RKO (cell line): ENCODE data around the gene SNRPN.
"Not testable (repeated sequence)": the region's sequence is repeated elsewhere in the genome, so short reads cannot be mapped to it uniquely, and the experiment has no call there.

Experiments
- DNase-seq: peaks from one replicate; pipeline ENCODE4 v3.0.0-alpha.2; 2016; ENCODE audit warnings: low spot score

The SNRPN gene

DNA sequence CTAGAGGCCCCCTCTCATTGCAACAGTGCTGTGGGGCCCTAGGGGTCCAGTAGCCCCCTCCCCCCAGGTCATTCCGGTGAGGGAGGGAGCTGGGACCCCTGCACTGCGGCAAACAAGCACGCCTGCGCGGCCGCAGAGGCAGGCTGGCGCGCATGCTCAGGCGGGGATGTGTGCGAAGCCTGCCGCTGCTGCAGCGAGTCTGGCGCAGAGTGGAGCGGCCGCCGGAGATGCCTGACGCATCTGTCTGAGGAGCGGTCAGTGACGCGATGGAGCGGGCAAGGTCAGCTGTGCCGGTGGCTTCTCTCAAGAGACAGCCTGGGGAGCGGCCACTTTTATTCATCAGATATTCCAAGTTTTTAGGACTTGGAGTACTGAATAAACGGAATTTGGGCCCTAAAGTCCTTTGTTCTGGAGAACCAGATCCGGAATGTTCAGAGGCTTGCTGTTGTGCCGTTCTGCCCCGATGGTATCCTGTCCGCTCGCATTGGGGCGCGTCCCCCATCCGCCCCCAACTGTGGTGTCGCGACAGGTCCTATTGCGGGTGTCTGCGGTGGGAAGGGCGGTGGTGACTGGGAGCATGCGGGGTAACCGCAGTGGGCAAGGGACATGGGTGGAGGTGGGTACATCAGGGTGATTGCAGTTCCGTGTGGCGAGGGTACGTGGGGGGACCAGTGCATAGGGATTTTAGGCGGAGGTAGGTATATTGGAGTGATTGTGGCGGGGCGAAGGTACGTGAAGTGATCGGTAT, at the start of gene SNRPN, which contains the start of gene SNURF:
Gene SNRPN, plus strand, starts transcription at position 205 of the 748 bp plus-strand sequence. CDS start 19,467 bp downstream, outside the sequence.
Gene SNURF, plus strand, starts transcription at position 205 of the 748 bp plus-strand sequence. Its CDS starts 62 bp downstream, at position 267.
- DNase-seq, result no peak

DNA sequence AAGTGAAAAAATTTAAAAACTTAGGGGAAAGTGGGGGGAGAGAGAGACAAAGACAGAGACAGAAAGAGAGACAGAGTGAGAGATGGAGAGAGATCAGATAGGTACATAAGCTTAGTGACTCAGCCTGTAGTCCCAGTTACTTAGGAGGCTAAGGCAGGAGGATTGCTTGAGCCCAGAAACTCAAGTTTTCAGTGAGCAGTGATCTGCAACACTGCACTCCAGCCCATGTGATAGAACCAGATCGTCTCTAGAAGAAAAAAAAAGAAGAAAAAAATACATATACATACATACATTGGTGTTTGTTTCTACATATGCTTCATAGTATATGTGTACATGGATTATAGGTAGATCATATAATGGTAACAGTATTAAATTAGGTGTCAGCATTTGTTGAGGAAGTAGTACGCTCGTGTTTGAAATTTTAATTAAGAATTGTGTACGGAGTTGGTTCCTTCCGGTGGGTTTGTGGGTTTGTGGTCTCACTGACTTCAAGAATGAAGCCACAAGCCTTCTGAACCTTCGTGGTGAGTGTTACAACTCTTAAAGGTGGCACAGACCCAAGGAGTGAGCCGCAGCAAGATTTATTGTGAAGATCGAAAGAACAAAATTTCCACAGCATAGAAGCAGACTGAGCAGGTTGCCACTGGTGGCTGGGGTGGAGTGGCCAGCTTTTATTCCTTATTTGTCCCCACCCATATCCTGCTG, 38.3 kb upstream of the SNRPN start:
- no peak for DNase-seq

DNA sequence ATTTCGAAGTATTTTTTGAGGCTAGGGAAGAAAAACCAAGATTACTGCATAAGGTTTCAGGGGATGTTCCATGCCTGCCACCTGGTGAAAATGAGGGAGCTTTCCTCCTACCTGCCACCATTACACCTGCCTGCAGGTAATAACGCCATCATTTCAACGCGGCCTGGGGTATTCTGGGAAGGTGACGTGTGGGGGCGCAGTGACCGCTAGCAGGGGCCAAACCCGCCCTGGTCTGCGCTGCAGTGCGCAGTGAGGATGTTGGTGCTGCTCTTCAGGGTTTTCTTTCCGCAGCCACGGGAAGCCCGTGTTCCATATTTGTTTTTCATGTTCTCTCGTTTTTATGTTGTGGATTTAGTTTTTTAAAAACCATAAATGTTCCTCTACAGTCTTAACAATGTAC, 37.4 kb upstream of the SNRPN start:
- DNase-seq, result no peak

DNA sequence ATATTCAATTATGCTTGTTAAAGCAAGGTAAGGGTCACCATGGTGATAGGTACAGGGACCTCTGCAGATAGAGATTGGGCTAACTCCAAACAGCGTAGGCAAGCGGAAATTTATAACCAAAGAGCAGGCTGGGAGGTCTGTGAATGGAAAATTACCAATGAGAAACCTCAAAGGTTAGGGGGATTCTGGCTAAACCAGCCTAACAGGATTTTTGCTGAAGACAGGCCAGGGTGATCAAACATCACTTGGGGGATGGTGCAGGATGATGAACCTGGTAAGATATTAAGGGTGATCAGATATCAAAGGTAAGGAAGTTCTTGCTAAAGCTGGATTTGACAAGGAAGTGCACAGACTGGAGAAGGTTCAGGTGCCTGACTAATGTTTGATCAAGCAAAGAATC, 35.3 kb upstream of the SNRPN start:
- no peak for DNase-seq

DNA sequence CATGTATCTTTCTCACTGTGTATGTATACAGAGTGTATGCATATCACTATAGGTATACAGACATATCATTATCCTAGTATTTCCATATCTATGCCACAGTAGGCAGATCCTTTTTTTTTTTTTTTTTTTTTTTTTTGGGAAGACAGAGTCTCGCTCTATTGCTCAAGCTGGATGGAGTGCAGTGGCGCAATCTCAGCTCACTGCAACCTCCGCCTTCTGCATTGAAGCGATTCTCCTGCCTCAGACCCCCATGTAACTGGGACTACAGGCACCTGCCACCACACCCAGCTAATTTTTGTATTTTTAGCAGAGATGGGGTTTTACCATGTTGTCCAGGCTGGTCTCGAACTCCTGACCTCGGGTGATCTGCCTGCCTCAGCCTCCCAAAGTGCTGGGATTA, 32.0 kb upstream of the SNRPN start:
- not testable (repeated sequence) for DNase-seq

DNA sequence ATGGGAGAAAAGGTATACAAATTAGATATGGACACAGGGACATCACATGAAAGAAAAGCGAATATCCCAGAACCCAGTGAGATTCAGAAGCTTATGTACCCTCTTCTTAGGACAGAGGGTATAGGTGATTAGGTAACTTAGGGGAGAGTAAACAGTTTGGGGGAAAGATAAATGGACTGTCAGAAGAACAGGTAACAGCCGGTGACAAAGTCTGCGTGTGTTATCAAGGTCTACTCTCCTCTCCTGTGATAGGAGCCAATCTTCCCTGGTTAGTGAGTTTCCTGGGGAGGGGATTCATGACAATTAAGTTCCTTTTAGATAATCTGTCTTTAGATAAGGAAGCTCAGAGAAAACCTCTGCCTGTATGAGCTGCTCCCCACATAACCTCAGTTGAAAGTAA, 30.6 kb upstream of the SNRPN start:
- no peak for DNase-seq

DNA sequence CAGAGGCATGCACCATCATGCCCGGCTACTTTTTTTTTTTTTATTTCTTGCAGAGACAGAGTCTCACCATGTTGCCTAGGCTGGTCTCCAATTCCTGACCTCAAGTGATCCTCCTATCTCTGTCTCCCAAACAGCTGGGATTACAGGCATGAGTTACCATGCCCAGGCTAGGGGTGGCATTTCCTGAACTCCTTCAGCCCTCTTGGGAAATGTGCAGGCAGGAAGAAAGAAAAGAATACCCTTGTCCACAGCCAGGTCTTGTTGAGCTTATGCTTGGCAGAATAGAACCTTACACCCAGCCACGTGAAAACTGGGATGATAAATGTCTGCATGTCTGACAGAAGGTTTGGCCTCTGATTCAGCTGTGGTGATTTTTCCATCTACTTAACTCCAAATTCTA, 30.2 kb upstream of the SNRPN start:
- DNase-seq, result no peak

DNA sequence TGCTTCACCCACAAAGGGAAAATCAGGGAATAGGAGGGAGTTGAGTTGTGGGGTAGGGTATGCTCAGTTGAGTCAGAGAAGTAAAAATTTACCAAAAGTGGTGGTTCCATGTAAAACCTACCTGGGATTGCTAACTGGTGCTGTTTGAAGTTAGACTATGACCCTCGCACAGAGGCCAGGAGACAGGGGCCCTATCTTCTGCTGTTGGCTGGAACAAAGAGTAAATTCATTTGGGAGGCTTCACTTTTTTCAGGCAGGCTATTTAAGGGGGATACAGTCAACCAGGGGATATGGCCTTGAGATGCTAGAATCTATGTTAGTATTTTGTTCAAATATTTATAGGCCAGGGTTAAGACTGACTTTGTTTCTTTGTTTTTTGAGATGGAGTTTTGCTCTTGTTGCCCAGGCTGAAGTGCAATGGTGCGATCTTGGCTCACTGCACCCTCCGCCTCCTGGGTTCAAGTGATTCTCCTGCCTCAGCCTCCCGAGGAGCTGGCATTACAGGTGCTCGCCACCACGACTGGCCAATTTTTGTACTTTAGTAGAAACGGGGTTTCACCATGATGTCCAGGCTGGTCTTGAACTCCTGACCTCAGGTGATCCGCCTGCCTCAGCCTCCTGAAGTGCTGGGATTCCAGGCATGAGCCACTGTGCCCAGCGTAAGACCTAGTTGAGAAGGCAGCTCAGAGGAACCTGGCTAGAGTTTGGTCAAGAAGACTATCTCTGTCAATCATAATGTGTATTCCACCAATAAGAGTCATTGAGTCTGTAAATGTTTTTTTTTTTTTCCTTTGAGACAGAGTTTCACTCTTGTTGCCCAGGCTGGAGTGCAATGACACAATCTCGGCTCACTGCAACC, 22.7 kb upstream of the SNRPN start:
- DNase-seq, result not testable (repeated sequence)

DNA sequence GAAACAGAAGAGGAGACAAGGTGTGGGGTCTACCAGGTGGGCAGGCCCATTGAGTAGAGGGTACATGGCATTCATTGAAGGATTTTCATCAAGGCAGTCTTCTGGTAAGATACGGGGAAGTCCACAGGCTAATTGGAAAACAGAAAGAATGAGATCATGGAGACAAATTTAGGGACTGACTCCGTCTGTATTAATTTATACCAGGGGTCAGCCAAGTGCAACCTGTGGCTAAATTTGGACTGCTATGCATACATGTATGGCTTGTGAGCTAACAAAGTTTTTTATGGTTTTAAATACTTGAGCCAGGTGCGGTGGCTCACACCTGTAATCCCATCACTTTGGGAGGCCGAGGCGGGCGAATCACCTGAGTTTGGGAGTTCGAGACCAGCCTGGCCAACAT, 21.1 kb upstream of the SNRPN start:
- no peak for DNase-seq

DNA sequence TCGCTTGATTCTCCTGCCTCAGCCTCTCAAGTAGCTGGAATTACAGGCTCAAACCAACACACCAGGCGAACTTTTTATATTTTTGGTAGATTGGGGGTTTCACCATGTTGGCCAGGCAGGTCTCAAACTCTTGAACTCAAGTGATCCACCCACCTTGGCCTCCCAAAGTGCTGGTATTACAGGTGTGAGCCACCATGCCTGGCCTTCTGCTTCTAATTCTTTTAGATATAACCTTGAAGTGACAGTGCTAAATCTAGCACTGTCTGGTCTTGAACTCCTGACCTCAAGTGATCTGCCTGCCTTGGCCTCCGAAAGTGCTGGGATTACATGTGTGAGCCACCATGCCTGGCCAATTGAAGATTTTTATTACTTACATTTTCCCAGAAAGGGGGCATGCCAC, 16.6 kb upstream of the SNRPN start:
- DNase-seq, result not testable (repeated sequence)

DNA sequence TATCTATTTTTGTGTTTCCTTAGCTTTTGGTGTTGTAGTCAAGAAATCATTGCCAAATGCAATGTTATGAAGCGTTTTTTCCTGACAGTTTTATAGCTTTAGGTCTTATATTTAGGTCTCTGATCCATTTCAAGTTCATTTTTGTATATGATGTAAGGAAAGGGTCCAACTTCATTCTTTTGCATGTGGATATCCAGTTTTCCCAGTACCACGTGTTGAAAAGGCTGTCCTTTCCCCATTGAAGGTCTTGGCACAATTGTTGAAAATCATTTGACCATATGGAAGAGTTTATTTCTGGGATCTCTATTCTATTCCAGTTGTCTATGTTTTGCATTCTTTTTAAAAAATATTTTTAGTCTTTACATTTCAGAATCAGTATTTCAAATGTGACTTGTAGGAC, 14.6 kb upstream of the SNRPN start:
- DNase-seq, result no peak

DNA sequence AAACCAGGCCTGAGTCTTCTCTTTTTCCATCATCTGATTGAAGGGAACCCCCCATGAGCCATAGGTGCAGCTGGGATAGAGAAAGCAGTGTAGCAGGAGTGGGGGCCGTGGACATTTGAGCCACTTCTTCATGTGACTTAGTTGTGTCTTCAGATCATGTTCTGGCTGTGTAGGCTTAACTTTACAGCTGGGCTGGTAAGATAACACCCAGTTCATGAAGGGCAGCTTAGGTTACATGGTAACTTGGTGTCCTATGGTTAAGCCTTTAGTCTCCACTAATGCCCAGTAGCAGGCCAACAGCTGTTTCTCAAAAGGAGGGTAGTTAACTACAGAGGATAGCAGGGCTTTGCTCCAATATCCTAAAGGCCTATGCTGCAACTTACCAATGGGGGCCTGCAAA, 11.4 kb upstream of the SNRPN start:
- no peak for DNase-seq

DNA sequence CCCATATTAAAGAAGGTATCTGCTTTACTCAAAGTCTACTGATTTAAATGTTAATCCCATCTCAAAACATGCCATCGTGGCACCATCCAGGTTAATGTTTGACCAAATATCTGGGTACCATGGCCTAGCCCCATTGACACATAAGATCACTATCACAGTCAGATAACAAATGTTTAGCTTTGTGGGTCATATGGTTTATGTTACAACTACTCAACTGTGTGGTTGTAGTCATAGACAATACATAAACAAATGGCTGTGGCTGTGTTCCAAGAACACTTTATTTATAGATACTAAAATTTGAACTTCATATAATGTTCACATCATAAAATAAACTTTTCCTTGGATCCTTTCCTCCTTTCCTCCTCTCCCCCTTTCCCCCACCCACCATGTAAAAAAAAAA, 9.8 kb upstream of the SNRPN start:
- DNase-seq, result no peak

DNA sequence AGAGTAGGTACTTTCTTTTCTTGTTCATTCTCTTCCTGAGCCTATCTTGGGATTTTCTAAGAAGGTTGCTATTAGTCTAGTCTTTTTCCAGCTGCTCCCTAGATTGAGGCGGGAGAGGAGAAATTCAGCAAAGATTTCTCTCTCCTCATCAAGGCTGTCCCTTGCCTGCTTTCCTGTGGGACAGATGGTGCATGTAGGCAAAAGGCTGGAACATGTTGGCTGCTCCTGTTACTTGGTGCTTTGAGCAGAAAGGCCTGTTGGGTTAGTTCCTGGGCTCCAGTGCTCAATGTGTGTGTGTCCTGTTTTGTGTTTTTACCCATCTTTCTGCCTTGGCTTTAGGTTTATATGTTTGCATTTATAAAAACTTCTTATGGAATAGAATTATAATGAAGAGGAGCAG, 9.1 kb upstream of the SNRPN start:
- DNase-seq, result no peak

DNA sequence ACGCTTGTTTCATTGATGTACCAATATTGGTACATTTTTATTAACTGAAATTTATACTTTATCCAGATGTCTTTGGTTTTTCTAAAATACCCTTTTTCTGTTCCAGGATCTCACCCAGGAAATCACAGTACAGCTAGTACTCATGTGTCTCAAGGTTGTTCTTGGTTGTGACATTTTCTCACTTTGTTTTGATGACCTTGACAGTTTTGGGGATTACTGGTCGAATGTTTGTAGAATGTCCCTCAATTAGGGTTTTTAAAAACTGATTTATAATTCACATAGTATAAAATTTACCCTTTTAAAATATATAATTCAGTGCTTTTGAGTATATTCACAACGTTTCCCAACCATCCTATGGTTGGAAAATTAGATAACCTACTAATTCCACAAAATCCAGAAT, 6.3 kb upstream of the SNRPN start:
- DNase-seq, result no peak

DNA sequence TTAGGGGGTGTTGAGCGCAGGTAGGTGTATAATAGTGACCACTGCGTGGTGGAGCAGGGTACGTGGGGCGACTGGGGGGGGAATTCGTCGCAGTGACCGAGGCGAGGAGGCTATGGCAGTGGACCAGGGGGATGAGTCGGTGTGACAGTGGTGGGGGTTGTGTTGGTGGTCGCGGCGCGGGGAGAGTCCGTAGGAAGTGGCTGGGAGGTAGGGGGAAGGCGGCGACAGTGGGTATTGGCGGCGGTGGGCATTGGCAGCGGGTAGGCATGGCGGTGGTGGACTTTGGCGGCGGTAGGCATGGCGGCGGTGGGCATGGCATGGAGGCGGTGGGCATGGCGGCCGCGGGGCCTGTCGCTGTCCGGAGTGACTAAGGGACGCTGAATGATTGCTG, 739 bp downstream of the SNRPN start:
- DNase-seq, result no peak

DNA sequence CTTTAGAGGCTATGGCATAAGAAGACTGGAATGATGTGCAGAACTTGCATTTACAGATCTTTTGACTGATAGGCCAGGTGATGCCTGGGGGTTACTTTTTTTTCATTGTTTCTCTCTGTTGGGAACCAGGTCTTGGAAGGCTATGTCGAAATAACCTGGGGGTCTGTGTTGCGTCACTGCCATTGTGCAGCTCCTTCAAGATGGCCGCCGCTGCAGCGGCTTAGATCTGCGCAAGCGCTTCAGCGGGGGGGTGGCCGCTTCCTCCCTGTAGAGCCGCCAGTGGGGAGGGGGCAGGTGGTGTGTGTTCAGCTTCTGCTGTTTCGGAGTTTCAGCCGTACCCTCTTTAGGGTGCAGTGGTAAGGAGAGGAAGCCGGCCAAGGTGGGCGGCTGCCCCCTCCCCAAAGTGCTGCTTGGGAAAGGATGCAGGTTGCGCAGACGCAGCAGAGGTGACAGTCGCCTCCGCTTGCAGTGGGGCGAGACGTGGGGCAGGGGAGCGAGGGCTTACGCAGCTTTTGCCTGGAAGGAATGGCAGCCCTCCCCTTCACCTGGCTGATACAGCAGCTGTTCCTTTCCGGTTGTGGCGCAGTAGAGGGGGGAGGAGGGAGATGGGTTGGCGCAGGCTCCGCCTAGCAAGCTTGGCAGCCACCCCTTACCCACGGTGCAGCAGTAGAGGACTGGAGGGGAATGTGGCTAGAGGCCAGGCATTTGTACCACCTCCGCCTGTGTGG, 1.5 kb downstream of the SNRPN start:
- DNase-seq, result no peak

DNA sequence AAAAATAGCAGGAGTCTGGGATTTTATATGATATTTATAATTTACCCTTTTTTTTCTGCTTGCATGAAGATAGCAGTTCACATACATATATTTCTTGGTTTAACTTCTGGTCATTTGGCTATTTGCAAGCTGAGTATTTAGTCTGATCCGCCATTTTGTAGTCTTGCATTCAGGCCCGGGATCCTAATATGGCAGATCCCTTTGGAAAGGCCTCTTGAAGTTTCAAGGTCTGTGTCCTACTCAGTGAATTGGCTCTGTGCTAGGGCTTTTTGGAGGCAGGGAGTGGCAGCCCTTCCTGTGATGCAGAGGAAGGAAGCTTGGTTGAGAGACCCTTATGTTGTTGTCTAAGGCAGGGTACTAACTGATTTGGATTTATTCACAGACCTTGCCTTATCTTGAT, 2.9 kb downstream of the SNRPN start:
- DNase-seq, result no peak

DNA sequence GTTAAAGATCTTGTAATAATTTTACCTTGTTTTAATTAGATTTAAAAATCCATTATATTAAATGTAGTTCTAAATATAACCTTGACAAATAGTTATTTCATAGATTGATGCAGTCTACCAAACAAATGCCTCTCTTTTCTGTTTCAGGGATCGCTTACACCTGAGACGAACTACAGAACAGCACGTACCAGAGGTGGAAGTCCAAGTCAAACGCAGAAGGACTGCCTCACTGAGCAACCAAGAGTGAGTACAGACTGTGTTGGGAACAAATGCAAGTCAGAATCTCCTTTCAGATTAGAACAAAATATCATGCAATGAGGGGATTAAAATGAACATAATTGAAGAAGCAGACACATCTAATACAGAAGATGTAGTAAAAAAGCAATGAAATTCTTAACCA, 7.2 kb downstream of the SNRPN start:
- DNase-seq, result no peak

DNA sequence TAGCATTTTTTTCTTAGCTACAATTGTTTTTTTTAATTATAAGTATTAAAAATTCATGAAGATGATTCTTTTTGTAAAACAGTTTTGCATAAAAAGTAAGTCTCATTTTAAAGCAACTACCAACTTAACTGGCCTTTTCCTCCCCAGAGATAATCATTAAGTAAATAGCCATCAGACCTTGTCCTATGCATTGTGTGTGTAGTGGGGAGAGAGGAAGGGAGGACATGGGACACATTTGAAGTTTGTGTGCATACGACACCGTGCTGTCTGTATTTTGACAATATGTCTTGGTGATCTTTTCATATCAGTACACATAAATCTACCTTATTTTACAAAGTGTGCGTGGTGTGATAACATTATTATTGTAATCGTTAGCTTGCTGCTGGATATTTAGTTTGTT, 8.1 kb downstream of the SNRPN start:
- no peak for DNase-seq

DNA sequence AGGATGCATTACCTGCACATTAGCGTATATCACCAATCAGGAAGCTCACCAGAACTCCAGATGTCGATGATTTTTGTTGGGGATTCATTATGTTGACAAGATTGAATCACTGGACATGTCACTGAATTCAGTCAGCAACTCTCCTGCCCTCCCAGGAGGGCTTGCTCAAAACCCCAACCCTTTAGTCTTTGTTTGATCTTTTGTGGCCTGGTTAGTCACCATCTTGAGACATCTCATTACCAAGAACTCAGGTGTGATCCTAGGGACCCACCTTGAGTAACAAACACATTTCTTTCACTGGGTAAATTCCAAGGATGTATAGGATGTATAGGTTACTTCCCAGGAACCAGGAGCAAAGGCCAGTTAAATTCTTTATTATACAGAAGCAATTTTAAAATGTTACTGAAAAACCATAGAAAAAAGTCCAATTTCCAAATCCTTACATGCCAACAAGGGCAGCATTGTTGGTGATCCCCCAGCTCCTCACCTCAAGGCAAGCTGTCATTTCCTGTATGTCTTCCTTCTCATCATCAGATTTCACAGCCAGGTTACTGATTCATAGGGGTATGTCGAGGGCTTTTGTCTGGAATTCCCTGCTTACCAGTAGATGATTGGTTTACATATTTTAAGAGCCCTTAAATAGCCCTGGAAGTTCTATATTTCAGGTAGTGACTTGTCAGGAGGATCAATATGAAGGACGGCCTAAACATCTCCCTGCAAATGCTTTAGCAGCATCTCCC, 11.7 kb downstream of the SNRPN start:
- no peak for DNase-seq
